ENCODE measurements around the gene POLG2. TPM values are rescaled to one million over a fixed set of nuclear protein-coding genes. Genes with fewer than 3 reads are reported as not detected.

Gene POLG2
- total and polyA plus RNA-seq, 9 of the 15 experiments (the other 6 are each of a cell fraction or from before 2014, with no cell fraction given), result 13.4 to 44.8 (median 37.0) TPM

- TF ChIP-seq BMI1 (IDR thresholded peaks at IDR 0.05; ENCODE audit: low read length), result no peak
- no peak for TF ChIP-seq RFX1 (IDR thresholded peaks at IDR 0.05)
- TF ChIP-seq HSF4 (CRISPR knock-in tag; IDR thresholded peaks at IDR 0.05; ENCODE audit: borderline replicate concordance), result no peak
- TF ChIP-seq RAD51 (IDR thresholded peaks at IDR 0.05; ENCODE audit: borderline replicate concordance, low read depth), result no peak
- TF ChIP-seq RNF2 (IDR thresholded peaks at IDR 0.05), result no peak
- TF ChIP-seq ZNF41 (CRISPR knock-in tag; conservative IDR thresholded peaks at IDR 0.05), result no peak
- no peak for TF ChIP-seq EGR1 (conservative IDR thresholded peaks at IDR 0.05)
- no peak for TF ChIP-seq HNRNPL (IDR thresholded peaks at IDR 0.05; ENCODE audit: low read depth, low read length)
- TF ChIP-seq GTF2E2 (tag; IDR thresholded peaks at IDR 0.05), result no peak
- TF ChIP-seq ZNF384 (IDR thresholded peaks at IDR 0.05; ENCODE audit: low read depth, low read length), result no peak
- no peak for TF ChIP-seq PATZ1 (CRISPR knock-in tag; IDR thresholded peaks at IDR 0.05; ENCODE audit: borderline replicate concordance)
- peak; percentile 25 for TF ChIP-seq CCNT2 (IDR thresholded peaks at IDR 0.05; ENCODE audit: borderline replicate concordance, extremely low read depth, insufficient read length, low read depth, low read length)
- no peak for TF ChIP-seq ASH1L (IDR thresholded peaks at IDR 0.05; ENCODE audit: borderline replicate concordance, low read depth, partially characterized antibody)
- 0 out of 2 replicates have a peak, but pooled peaks have one; percentile 41 for TF ChIP-seq ZNF311 (CRISPR knock-in tag; IDR thresholded peaks at IDR 0.05)
- TF ChIP-seq ZNF699 (CRISPR knock-in tag; IDR thresholded peaks at IDR 0.05; ENCODE audit: insufficient replicate concordance), result no peak
- peak; percentile 79 for TF ChIP-seq PRDM10 (IDR thresholded peaks at IDR 0.05; ENCODE audit: partially characterized antibody)
- TF ChIP-seq TAL1 (IDR thresholded peaks at IDR 0.05), result peak; percentile 94
- TF ChIP-seq ARHGAP35 (IDR thresholded peaks at IDR 0.05; ENCODE audit: partially characterized antibody), result no peak
- TF ChIP-seq BHLHE40 (IDR thresholded peaks at IDR 0.05; ENCODE audit: low read length), result no peak
- TF ChIP-seq ZBED1 (IDR thresholded peaks at IDR 0.05), result no peak
- no peak for TF ChIP-seq KAT8 (IDR thresholded peaks at IDR 0.05; ENCODE audit: low read depth)
- peak; percentile 100 for TF ChIP-seq HDAC2 (IDR thresholded peaks at IDR 0.05)
- no peak for TF ChIP-seq POLR2AphosphoS2 (IDR thresholded peaks at IDR 0.05; ENCODE audit: low read length)
- no peak for TF ChIP-seq THAP12 (CRISPR knock-in tag; IDR thresholded peaks at IDR 0.05)
- TF ChIP-seq NFRKB (IDR thresholded peaks at IDR 0.05; ENCODE audit: low read depth), result no peak
Measured at GRCh38 chr17:64533784-64534183, 36.9 kb upstream of the POLG2 start (continued).
